NCI-H446 treated with DMSO at 0.1 percent for 48 hours (cell line): Measurements from ENCODE around the gene MYH14.
"Not testable (repeated sequence)": the region's sequence is repeated elsewhere in the genome, so short reads cannot be mapped to it uniquely, and the experiment has no call there.

Experiments
- DNase-seq: peaks from one replicate; lab custom pipeline; 2025; lab: John Stamatoyannopoulos, UW

MYH14 gene

GRCh38 chr19:50226536-50226935, 23.1 kb downstream of the MYH14 start:
- DNase-seq: no peak

DNA sequence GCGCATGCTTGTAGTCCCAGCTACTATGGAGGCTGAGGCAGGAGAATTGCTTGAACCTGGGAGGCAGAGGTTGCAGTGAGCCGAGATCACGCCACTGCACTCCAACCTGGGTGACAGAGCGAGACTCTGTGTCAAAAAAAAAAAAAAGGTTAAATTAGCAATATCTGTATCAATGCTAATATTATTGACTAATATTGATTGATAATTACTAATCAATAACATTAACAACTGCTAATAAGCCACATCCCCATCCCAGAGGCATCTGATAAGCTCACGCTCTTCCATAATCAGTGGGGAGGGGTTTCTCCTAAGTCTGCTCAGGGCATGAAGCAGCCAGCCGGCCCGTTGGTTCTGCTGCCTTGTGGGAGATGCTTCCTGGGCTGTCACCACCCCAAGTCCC, 24.7 kb downstream of the MYH14 start:
- not testable (repeated sequence) for DNase-seq

DNA sequence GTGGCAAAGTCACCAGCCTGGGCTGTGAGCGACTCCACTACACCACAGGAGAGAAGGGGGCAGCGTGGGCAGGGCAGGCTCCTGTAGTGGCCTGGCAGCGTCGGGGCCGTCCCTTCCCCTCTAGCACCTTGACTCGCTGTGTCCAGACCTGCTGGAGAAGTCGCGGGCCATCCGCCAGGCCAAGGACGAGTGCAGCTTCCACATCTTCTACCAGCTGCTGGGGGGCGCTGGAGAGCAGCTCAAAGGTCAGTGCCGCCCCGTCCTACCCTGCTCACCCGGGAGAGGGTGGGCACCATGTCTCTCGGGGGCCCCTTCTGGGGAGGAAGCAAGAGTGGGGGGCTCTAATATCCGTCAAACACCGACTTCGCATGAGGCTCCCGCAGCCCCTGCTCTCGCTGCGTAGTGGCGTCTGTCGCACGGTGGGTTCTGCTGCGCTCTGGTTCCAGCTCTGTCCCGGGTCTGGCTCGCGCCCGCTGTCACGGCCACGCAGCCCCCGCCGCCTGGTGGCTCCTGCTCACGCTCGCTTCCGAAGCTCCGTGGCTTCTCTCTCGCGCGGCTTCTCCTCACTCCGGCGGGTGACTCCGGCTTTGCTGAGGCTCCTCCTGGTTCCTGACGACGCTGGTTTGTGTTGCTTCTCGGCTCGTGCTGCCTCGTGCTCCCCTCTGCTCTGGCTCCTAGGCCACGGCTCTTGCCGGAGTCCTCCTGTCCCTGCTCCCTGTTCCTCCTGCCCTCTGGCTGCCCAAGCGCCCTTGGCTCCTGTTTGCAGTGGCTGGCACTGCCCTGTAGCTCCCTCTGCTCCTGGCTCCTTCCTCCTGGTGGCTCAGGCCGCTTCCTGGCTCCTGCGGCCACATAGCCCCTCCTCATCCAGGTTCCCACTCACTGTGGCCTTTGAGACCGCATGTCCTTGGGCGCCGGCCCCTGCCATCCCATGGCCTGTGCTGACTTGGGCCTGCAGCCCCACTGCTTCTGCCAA, 27.2 kb downstream of the MYH14 start:
- DNase-seq: no peak

GRCh38 chr19:50231417-50231816, 28.0 kb downstream of the MYH14 start:
- DNase-seq: not testable (repeated sequence)

DNA sequence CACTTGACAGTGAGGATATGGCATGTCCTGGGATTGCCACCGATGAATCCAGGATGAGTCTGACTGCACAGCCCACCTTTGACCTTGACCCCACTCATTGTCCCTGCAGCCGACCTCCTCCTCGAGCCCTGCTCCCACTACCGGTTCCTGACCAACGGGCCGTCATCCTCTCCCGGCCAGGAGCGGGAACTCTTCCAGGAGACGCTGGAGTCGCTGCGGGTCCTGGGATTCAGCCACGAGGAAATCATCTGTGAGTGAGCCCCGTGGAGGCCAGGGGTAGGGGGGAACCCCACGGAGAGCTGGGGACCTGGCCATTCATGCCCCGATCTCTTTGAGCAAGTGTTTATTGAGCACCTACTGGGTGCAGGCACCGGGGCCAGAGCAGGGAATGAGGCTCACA, 28.4 kb downstream of the MYH14 start:
- no peak for DNase-seq

DNA sequence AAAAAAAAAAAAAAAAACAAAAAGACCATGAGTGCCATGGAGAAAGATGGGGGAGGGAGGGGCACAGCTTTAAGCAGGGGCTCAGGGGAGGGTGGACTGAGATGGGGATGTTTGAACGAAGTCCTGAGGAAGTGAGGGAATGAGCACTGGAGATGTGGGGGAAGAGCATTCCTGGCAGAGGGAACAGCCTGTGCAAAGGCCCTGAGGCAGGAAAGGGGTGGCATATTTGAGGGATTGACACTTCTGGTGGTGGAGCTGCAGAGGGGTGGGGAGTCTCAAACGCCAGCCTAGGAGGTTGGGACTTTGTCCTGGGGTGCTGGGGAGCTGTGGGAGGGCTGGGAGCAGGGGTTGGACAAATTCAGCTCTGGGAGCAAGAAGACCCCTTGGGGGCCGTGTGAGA, 29.2 kb downstream of the MYH14 start:
- DNase-seq: no peak

- DNase-seq: no peak
Observed at GRCh38 chr19:50233308-50233910, 30.0 kb downstream of the MYH14 start.

DNA sequence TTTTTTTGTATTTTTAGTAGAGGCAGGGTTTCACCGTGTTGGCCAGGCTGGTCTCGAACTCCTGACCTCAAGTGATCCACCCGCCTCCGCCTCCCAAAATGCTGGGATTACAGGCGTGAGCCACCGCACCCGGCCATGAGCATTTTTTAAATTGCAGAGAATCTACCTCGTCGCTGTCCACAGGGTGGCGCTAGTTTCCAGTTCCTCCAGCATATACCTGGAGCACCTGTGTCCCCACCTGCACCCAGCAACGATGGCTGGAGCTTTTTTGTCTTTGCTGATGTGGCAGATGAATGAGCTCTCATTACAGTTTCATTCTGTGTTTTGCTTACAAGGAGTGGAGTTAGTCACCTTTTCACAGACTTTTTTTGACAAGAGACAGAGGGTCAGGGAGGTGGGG, 34.1 kb downstream of the MYH14 start:
- DNase-seq: not testable (repeated sequence)

GRCh38 chr19:50238043-50238442, 34.6 kb downstream of the MYH14 start:
- no peak for DNase-seq

DNA sequence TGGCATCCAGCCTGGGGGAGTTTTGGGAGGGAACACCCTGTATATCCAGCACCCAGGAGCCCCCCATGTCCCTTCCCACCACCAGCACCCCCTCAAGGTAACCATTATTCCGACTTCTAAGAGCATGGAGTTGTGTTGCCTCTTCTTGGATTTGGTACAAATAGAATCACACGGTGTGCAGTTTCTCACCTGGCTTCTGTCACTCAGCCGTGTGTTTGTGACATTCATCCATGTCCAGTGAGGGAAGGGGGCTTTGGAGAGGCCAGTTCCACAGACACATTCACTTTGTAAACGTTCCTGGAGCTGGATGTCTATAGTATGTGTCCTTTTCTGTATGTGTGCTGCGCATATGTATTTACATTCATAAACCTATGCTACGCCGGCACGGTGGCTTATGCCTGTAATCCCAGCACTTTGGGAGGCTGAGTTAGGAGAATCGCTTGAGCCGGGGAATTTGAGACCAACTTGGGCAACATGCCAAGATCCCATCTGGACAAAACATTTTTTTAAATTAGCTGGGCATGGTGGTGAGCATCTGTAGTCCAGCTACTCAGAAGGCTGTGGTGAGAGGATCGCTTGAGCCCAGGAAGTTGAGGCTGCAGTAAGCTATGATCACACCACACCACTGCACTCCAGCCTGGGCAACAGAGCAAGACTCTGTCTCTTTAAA, 36.6 kb downstream of the MYH14 start:
- DNase-seq: no peak

- DNase-seq: no peak
Observed at GRCh38 chr19:50242581-50242980, 39.2 kb downstream of the MYH14 start.

DNA sequence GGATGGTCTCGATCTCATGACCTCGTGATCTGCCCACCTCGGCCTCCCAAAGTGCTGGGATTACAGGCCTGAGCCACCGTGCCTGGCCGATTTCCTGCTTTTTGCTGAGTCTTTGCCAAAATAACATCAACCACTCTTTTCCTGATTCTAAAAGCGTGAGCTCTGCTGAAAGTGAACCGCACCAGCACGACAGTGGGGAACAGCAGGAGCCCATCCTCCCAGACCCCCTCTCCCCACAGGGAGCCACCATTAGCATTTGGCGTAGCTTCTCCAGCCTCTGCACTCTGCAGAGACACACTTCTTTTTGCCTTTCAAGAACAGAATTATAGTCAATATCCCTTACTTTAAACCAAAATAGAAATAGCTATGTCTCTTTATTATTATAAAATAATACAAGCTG, 41.3 kb downstream of the MYH14 start:
- DNase-seq: no peak

GRCh38 chr19:50248413-50248812, 45.0 kb downstream of the MYH14 start:
- no peak for DNase-seq

- DNase-seq: no peak
Observed at GRCh38 chr19:50248826-50249225, 45.4 kb downstream of the MYH14 start.

DNA sequence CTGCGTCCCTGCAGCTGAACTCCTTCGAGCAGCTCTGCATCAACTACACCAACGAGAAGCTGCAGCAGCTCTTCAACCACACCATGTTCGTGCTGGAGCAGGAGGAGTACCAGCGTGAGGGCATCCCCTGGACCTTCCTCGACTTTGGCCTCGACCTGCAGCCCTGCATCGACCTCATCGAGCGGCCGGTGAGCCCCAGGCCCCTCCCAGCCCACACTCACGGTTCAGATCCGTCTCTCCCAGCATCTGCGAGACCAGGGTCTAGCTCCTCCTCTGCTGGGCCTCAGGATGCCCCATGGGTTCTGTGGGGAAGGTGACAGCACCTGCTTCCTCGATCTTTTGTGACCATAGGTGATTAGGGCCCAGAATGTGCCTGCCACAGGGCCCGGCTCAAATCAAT, 46.2 kb downstream of the MYH14 start:
- no peak for DNase-seq

DNA sequence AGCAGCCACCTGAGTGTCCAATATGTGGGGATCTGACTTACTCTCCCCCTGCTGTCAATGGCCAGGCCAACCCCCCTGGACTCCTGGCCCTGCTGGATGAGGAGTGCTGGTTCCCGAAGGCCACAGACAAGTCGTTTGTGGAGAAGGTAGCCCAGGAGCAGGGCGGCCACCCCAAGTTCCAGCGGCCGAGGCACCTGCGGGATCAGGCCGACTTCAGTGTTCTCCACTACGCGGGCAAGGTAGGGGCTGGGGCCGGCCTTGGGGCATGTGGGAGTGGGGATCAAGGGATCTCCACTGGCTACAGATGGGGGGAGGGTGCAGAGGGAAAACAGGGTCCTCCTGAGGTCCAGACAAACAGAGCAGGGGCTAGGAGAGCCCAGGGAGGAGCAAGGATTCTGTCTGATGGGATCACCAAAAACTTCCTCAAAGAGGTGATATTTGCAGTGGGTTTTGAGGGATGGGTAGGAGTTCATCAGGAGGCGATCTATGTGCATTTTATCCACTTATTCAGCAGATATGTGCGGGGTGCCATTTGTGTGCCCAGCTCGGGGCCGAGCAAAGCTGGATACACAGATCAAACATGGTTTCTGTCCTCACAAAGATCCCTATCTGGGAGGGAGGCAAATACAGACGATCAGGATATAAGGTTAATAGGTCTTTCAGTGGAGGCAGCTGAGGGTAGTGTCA, 47.2 kb downstream of the MYH14 start:
- no peak for DNase-seq

- DNase-seq: peak; percentile 1
Observed at GRCh38 chr19:50252111-50252886, 48.9 kb downstream of the MYH14 start.

DNA sequence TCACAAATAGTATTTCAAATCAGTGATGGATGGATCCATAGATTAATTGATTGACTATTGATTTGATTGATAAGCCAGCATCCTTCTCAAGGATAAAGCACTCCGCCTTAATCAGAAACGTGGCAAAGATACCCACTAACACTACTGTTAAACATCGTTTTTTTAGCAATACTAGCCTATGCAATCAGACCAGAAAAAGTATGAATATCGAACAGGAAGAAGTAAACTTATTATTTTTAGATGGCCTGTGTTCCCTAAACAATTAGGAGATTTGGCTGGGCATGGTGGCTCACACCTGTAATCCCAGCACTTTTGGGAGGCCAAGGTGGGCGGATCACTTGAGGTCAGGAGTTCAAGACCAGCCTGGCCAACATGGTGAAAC, 49.5 kb downstream of the MYH14 start:
- DNase-seq: no peak

DNA sequence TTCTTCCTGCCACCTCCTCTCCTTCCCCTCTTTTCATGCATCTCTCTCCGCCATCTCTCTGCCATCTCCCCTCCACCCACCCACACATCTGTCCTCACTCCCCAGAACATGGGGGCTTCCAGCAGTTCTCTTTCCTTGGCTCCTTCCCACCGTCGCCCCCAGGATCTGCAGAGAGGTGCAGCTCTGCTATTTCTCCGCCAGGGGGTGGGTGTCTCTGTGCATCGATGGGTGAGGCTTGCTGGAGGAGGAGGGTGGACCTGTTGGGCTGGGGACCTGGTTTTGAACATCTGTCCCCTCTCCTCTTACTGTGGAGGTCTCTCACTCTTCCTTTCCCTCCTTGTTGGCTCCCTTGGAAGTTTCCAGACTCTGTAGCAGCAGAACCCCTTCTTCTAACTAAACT, 51.7 kb downstream of the MYH14 start:
- no peak for DNase-seq

DNA sequence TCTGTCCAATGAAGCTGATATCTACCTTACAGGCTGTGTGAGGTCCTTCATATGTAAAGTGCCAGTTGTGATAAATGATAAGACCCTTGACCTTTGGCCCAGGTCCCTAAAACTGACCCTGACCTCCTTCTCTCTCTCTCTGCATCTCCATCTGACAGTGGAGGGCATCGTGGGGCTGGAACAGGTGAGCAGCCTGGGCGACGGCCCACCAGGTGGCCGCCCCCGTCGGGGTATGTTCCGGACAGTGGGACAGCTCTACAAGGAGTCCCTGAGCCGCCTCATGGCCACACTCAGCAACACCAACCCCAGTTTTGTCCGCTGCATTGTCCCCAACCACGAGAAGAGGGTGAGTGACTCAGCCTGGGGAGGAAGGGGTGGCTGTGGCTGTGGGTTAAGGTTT, 53.7 kb downstream of the MYH14 start:
- no peak for DNase-seq

- no peak for DNase-seq
Observed at GRCh38 chr19:50258918-50259372, 55.5 kb downstream of the MYH14 start.
